Measurements from ENCODE around the gene CMSS1.

Gene CMSS1

DNA sequence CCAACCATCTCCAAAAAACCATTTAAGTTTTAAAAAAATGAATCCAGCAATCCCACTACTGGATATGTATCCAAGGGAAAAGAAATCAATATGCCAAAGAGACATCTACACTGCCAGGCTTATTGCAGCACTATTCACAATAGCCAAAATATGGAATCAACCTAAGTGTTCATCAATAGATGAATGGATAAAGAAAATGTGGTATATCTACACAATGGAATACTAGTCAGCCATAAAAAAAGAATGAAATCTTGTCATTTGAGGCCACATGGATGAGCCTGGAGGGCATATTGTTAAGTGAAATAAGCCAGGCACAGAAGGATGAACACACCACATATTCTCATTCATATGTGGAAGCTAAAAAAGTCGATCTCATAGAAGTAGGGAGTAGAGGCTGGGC lies 160.6 kb downstream of the CMSS1 start:
- H3K4me3 ChIP-seq (ENCODE audit: low read depth, low read length), result no peak overlapping the region
- H3K4me2 ChIP-seq (ENCODE audit: low read length), result no peak overlapping the region
- TF ChIP-seq, protein P1, sequence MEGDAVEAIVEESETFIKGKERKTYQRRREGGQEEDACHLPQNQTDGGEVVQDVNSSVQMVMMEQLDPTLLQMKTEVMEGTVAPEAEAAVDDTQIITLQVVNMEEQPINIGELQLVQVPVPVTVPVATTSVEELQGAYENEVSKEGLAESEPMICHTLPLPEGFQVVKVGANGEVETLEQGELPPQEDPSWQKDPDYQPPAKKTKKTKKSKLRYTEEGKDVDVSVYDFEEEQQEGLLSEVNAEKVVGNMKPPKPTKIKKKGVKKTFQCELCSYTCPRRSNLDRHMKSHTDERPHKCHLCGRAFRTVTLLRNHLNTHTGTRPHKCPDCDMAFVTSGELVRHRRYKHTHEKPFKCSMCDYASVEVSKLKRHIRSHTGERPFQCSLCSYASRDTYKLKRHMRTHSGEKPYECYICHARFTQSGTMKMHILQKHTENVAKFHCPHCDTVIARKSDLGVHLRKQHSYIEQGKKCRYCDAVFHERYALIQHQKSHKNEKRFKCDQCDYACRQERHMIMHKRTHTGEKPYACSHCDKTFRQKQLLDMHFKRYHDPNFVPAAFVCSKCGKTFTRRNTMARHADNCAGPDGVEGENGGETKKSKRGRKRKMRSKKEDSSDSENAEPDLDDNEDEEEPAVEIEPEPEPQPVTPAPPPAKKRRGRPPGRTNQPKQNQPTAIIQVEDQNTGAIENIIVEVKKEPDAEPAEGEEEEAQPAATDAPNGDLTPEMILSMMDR (IDR thresholded peaks at IDR 0.05), result no peak
- H2AFZ ChIP-seq, result no peak overlapping the region
- H3K79me2 ChIP-seq, result peaks cover 11% of the 10 kb centered on the region
- no peaks in the 10 kb centered on the region for H3K27me3 ChIP-seq (ENCODE audit: control insufficient read depth, insufficient read depth, low read length)
- no peaks in the 10 kb centered on the region for H3K36me3 ChIP-seq (ENCODE audit: control insufficient read depth, insufficient read depth, low read length)
- H3K9me3 ChIP-seq (ENCODE audit: control insufficient read depth, low read length), result no peaks in the 10 kb centered on the region
- H3K27ac ChIP-seq, result no peak overlapping the region
- no peaks in the 10 kb centered on the region for H3K4me1 ChIP-seq
- H3K9ac ChIP-seq, result no peak overlapping the region

DNA sequence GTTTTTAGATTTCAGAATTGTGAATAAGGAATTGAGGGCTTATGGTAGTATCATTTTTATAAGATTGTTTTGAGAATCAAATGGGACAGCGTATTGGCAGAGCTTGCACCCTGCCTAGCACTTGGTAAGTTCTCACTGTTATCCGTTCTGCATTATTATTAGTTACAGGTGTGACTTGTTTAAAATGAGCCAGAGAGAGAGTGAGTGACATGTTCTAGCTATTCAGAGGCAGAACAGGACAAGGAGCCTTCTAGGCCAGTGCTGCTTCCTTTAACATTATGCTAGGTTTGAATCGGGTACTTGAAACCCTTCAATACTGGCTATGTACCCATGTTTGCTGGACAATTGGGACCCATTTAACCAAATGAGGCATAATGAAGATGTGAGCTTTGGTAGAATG lies 162.9 kb downstream of the CMSS1 start:
- Histone ChIP-seq H3K79me2 (peaks cover 8% of the 10 kb centered on the region), H3K4me1 (no peaks in the 10 kb centered on the region), H3K9ac (no peak overlapping the region), H3K36me3 (ENCODE audit: control insufficient read depth, insufficient read depth, low read length) (no peaks in the 10 kb centered on the region), H3K27me3 (ENCODE audit: control insufficient read depth, insufficient read depth, low read length) (no peaks in the 10 kb centered on the region), H3K4me2 (ENCODE audit: low read length) (no peak overlapping the region), H2AFZ (no peak overlapping the region), H3K27ac (no peak overlapping the region), H3K9me3 (ENCODE audit: control insufficient read depth, low read length) (no peaks in the 10 kb centered on the region), H3K4me3 (ENCODE audit: low read depth, low read length) (no peak overlapping the region)
- TF ChIP-seq, protein P1 (IDR thresholded peaks at IDR 0.05), result no peak

DNA sequence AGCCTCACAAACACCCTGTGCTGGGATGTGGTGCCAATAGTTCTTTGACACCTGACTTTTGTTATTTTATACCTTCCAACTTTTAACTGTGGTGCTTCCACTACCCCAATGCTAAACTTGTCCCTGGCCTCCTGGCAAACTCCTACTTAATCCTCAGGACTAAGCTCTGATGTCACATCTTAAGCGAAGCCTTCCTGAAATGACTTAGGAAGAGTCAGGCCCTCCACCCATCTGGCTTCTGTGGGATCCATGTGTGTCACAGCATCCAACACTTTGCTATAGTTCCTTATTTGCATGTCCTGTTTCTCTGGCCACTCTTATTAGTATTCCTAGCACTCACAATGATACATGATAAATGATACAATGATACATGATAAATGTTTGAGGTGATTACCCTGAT lies 163.5 kb downstream of the CMSS1 start:
- Histone ChIP-seq H3K27ac (no peak overlapping the region), H3K79me2 (peaks cover 8% of the 10 kb centered on the region), H3K36me3 (ENCODE audit: control insufficient read depth, insufficient read depth, low read length) (no peaks in the 10 kb centered on the region), H3K9ac (no peak overlapping the region), H3K9me3 (ENCODE audit: control insufficient read depth, low read length) (no peaks in the 10 kb centered on the region), H3K27me3 (ENCODE audit: control insufficient read depth, insufficient read depth, low read length) (no peaks in the 10 kb centered on the region), H3K4me2 (ENCODE audit: low read length) (no peak overlapping the region), H3K4me3 (ENCODE audit: low read depth, low read length) (no peak overlapping the region), H2AFZ (no peak overlapping the region), H3K4me1 (no peaks in the 10 kb centered on the region)
- TF ChIP-seq, protein P1 (IDR thresholded peaks at IDR 0.05), result no peak

DNA sequence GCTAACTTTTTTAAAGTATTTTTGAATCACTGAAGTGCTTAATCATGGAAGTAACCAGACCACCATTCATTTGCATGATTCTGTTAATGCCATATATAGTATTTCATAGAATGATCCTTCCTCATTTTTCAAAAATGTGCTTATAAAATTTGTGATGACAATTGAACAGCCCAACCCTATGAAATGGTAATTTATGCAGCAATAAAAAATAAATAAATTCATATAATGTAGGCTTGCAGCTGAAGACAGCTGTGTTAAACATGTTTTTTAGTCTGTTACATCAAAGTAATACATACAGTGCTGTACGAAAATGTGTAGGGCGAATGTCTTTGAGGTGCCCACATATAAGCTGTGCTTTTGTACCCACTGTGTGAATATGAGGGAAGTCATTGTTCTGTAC lies 165.0 kb downstream of the CMSS1 start:
- H3K27ac ChIP-seq, result no peak overlapping the region
- no peak overlapping the region for H3K4me3 ChIP-seq (ENCODE audit: low read depth, low read length)
- no peak overlapping the region for H2AFZ ChIP-seq
- H3K27me3 ChIP-seq (ENCODE audit: control insufficient read depth, insufficient read depth, low read length), result no peaks in the 10 kb centered on the region
- H3K4me1 ChIP-seq, result no peaks in the 10 kb centered on the region
- H3K9me3 ChIP-seq (ENCODE audit: control insufficient read depth, low read length), result no peaks in the 10 kb centered on the region
- H3K36me3 ChIP-seq (ENCODE audit: control insufficient read depth, insufficient read depth, low read length), result no peaks in the 10 kb centered on the region
- H3K4me2 ChIP-seq (ENCODE audit: low read length), result no peak overlapping the region
- no peak overlapping the region for H3K9ac ChIP-seq
- TF ChIP-seq, protein P1 (IDR thresholded peaks at IDR 0.05), result no peak
- peaks cover 4% of the 10 kb centered on the region for H3K79me2 ChIP-seq

DNA sequence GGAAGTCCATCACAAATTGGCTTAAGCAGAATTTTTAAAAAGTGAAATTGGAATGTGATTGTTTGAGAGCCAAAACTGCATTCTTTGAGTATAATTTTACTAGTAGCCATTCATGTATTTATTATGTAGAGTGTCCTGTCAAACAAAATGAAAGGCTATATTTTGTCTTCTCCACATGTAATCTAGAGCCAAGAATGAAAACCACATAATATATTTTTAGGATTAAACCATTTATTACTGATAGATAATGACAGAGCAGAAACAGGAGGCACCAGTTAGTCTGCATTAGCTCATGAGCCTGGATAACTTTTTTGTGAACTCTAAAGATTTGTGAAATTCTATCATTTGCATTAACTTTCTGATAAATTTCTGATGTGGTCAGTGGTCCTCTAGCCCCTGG lies 166.5 kb downstream of the CMSS1 start:
- no peaks in the 10 kb centered on the region for H3K36me3 ChIP-seq (ENCODE audit: control insufficient read depth, insufficient read depth, low read length)
- no peak overlapping the region for H3K4me2 ChIP-seq (ENCODE audit: low read length)
- no peak overlapping the region for H3K9ac ChIP-seq
- TF ChIP-seq, protein P1 (IDR thresholded peaks at IDR 0.05), result no peak
- H3K79me2 ChIP-seq, result no peaks in the 10 kb centered on the region
- no peak overlapping the region for H3K4me3 ChIP-seq (ENCODE audit: low read depth, low read length)
- H2AFZ ChIP-seq, result no peak overlapping the region
- no peaks in the 10 kb centered on the region for H3K27me3 ChIP-seq (ENCODE audit: control insufficient read depth, insufficient read depth, low read length)
- no peak overlapping the region for H3K27ac ChIP-seq
- no peaks in the 10 kb centered on the region for H3K9me3 ChIP-seq (ENCODE audit: control insufficient read depth, low read length)
- no peaks in the 10 kb centered on the region for H3K4me1 ChIP-seq
